ENCODE measurements around the gene NABP1. TPM values are rescaled to one million over a fixed set of nuclear protein-coding genes. Genes with fewer than 3 reads are reported as not detected.

NABP1 gene
- total RNA-seq, 1 experiment from 2014 or later, result 96.3 TPM

DNA sequence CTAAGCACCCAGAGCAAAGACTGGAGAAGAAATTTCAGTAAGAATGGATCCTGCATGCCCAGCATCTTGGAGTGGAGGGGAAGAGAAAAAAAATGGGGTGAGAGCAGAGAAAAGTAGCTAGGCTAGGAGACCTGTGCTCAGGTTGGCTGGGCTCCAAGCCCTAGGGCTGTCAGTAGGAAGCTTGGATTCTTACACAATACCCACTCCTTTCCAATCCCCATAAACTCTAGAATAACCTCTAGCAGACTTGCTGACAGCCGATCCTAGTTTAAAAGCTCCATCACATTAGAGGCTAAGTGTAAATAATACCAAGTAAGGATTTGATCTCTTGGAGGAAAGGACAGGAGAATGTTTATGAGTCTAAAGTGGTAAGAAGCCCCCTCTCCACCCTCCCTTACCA is 46.2 kb upstream of the NABP1 start:
- peak; percentile 93 for DNase-seq (ENCODE audit: unreplicated experiment)
- POLR2A ChIA-PET, result interaction anchor here (0.6 to 4.0 kb wide), 13 partner anchors 9 to 60 kb away, joined by 3 to 28 read pairs (median 4); partner anchors contain the start of gene NABP1
- Mint-ChIP-seq H3K4me1 (ENCODE audit: insufficient read depth, unreplicated experiment) (peaks cover 60% of the 10 kb centered on the region), H3K27me3 (ENCODE audit: insufficient read depth, unreplicated experiment) (no peaks in the 10 kb centered on the region), H3K27ac (ENCODE audit: low read depth, unreplicated experiment) (no peak overlapping the region), H3K36me3 (ENCODE audit: insufficient read depth, unreplicated experiment) (no peaks in the 10 kb centered on the region), H3K9me3 (ENCODE audit: unreplicated experiment) (no peaks in the 10 kb centered on the region), H3K4me3 (ENCODE audit: unreplicated experiment) (no peak overlapping the region)
- CTCF ChIA-PET, result interaction anchor here (0.5 to 1.1 kb wide), 4 partner anchors 11 to 1268 kb away, joined by 3 to 6 read pairs (median 4); no protein-coding TSS in a partner anchor
- no peak for TF ChIP-seq CTCF (IDR thresholded peaks at IDR 0.05; ENCODE audit: unreplicated experiment)
- no TSS peak for BruUV-seq (replicated peaks)
- intact Hi-C loops (cut with micrococcal nuclease), result no loop called here

GRCh38 chr2:191632426-191632825 is 45.5 kb upstream of the NABP1 start:
- no peaks in the 10 kb centered on the region for H3K27me3 Mint-ChIP-seq (ENCODE audit: insufficient read depth, unreplicated experiment)
- no peak overlapping the region for H3K4me3 Mint-ChIP-seq (ENCODE audit: unreplicated experiment)
- peaks cover 60% of the 10 kb centered on the region for H3K4me1 Mint-ChIP-seq (ENCODE audit: insufficient read depth, unreplicated experiment)
- no peaks in the 10 kb centered on the region for H3K36me3 Mint-ChIP-seq (ENCODE audit: insufficient read depth, unreplicated experiment)
- H3K9me3 Mint-ChIP-seq (ENCODE audit: unreplicated experiment), result no peaks in the 10 kb centered on the region
- ChIA-PET CTCF (interaction anchor here (0.6 to 1.1 kb wide), 4 partner anchors 11 to 294 kb away, joined by 3 to 6 read pairs (median 4); no protein-coding TSS in a partner anchor), POLR2A (interaction anchor here (0.8 to 4.0 kb wide), 10 partner anchors 9 to 59 kb away, joined by 3 to 28 read pairs (median 6); partner anchors contain the start of gene NABP1)
- intact Hi-C loops (cut with micrococcal nuclease), result no loop called here
- no TSS peak for BruUV-seq (replicated peaks)
- TF ChIP-seq CTCF (IDR thresholded peaks at IDR 0.05; ENCODE audit: unreplicated experiment), result no peak
- no peak overlapping the region for H3K27ac Mint-ChIP-seq (ENCODE audit: low read depth, unreplicated experiment)
- DNase-seq (ENCODE audit: unreplicated experiment), result no peak

- POLR2A ChIA-PET, result interaction anchor here (4.2 kb wide), 1 partner anchor 11 kb away, joined by 22 read pairs; no protein-coding TSS in a partner anchor
- Mint-ChIP-seq H3K9me3 (ENCODE audit: unreplicated experiment) (no peaks in the 10 kb centered on the region), H3K36me3 (ENCODE audit: insufficient read depth, unreplicated experiment) (no peaks in the 10 kb centered on the region), H3K4me1 (ENCODE audit: insufficient read depth, unreplicated experiment) (peaks cover 50% of the 10 kb centered on the region), H3K27me3 (ENCODE audit: insufficient read depth, unreplicated experiment) (no peaks in the 10 kb centered on the region), H3K4me3 (ENCODE audit: unreplicated experiment) (no peak overlapping the region), H3K27ac (ENCODE audit: low read depth, unreplicated experiment) (no peak overlapping the region)
- BruUV-seq (replicated peaks), result no TSS peak
- DNase-seq (ENCODE audit: unreplicated experiment), result no peak
- CTCF ChIA-PET, result no interaction called here
- intact Hi-C loops (cut with micrococcal nuclease), result loop anchor here (5.0 kb wide), 1 partner anchor 42 kb away; no protein-coding TSS in a partner anchor
- TF ChIP-seq CTCF (IDR thresholded peaks at IDR 0.05; ENCODE audit: unreplicated experiment), result no peak
These were observed 43.1 kb upstream of the NABP1 start for GRCh38 chr2:191634791-191635190.

DNA sequence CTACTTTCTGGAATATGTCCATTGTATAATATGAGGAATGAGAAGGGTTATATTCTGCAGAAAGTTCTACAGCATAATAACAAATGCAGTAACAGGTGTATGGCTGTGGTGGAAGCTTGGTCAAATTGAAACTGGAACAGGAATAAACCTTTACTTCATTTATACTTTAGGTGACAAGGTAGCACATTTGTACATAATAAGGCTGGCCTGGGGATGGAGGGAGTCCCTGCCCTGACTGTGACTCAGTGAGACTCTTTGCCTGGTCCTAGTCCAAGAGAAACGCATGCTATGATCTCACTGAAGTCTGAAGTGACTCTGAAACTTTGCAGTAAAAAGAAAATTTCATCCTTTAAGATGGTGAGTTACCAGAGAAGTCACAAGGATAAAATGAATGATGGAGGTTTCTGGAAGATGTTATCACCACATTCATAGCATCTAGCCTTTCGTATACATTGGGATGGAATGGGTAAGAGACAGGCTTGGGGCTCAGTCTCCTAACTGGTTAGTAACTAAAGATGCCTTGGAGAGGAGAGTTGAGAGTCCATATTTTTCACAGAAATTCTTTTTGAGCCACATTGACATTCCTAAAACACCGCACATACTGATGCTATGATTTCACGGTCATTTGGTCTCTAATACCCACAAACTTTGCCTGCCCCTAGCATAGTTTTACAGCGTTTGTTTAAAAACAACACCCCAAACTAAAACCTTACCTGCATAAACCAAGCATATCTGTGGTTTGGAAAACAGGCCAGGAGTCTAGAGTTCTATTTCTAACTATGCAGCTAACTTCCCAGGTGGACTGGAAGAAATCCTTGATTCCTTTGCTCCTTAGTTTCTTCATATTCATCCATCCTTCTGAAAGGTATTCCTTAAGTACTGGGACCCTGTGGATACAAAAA is 42.4 kb upstream of the NABP1 start:
- Mint-ChIP-seq H3K9me3 (ENCODE audit: unreplicated experiment) (no peaks in the 10 kb centered on the region), H3K36me3 (ENCODE audit: insufficient read depth, unreplicated experiment) (no peaks in the 10 kb centered on the region), H3K4me1 (ENCODE audit: insufficient read depth, unreplicated experiment) (peaks cover 42% of the 10 kb centered on the region), H3K27ac (ENCODE audit: low read depth, unreplicated experiment) (no peak overlapping the region), H3K4me3 (ENCODE audit: unreplicated experiment) (no peak overlapping the region), H3K27me3 (ENCODE audit: insufficient read depth, unreplicated experiment) (no peaks in the 10 kb centered on the region)
- no peak for TF ChIP-seq CTCF (IDR thresholded peaks at IDR 0.05; ENCODE audit: unreplicated experiment)
- POLR2A ChIA-PET, result interaction anchor here (0.9 to 4.2 kb wide), 5 partner anchors 8 to 211 kb away, joined by 3 to 55 read pairs (median 21); partner anchors contain the start of genes CAVIN2 and NABP1
- BruUV-seq (replicated peaks), result no TSS peak
- intact Hi-C loops (cut with micrococcal nuclease), result loop anchor here (5.0 kb wide), 1 partner anchor 43 kb away; no protein-coding TSS in a partner anchor
- CTCF ChIA-PET, result interaction anchor here (0.6 to 1.4 kb wide), 4 partner anchors 10 to 53 kb away, joined by 3 read pairs; partner anchors contain the start of gene NABP1
- no peak for DNase-seq (ENCODE audit: unreplicated experiment)
